MCF 10A (cell line): ENCODE data around the gene LLCFC1. TPM values are rescaled to one million over a fixed set of nuclear protein-coding genes. Genes with fewer than 3 reads are reported as not detected.
"Not testable (repeated sequence)": the region's sequence is repeated elsewhere in the genome, so short reads cannot be mapped to it uniquely, and the experiment has no call there.

Experiments used
- BruUV-seq: library from RNA; stranded (reverse); fragments of 400-500 nt; replicated peaks from 2 replicates; lab custom pipeline; 2021; lab: Mats Ljungman, UMichigan
- CTCF ChIA-PET: fragments of 300-600 bp; sonication (Branson Sonifier 250); formaldehyde crosslinking; extraction: SDS; loops from one replicate; lab custom pipeline; 2021; ENCODE audit warnings: antibody characterized with exemption, inconsistent platforms; lab: Yijun Ruan, JAX
- POLR2A ChIA-PET: fragments of 300-600, 350-650 bp; sonication (Branson Sonifier 250); formaldehyde crosslinking; extraction: SDS; loops from one replicate; lab custom pipeline; 2020; ENCODE audit warnings: antibody characterized with exemption, inconsistent platforms; lab: Yijun Ruan, JAX
- DNase-seq: peaks from one replicate; pipeline ENCODE4 v3.0.0-alpha.2; 2018; ENCODE audit not compliant: unreplicated experiment
- H3K27ac Mint-ChIP-seq: one replicate; pipeline ENCODE4 v1.8.0; 2022; ENCODE audit warnings: mild to moderate bottlenecking, low read depth, mixed read lengths; ENCODE audit not compliant: unreplicated experiment
- H3K27me3 Mint-ChIP-seq: one replicate; pipeline ENCODE4 v1.8.0; 2022; ENCODE audit warnings: mixed read lengths; ENCODE audit not compliant: insufficient read depth, unreplicated experiment
- H3K36me3 Mint-ChIP-seq: one replicate; pipeline ENCODE4 v1.8.0; 2022; ENCODE audit warnings: mild to moderate bottlenecking, moderate library complexity, mixed read lengths; ENCODE audit not compliant: insufficient read depth, unreplicated experiment
- H3K4me1 Mint-ChIP-seq: one replicate; pipeline ENCODE4 v1.8.0; 2022; ENCODE audit warnings: mixed read lengths; ENCODE audit not compliant: insufficient read depth, unreplicated experiment
- H3K4me3 Mint-ChIP-seq: one replicate; pipeline ENCODE4 v1.8.0; 2022; ENCODE audit warnings: mild to moderate bottlenecking, moderate library complexity, mixed read lengths; ENCODE audit not compliant: unreplicated experiment
- H3K9me3 Mint-ChIP-seq: one replicate; pipeline ENCODE4 v1.8.0; 2022; ENCODE audit warnings: mixed read lengths; ENCODE audit not compliant: unreplicated experiment
- CTCF ChIP-seq: fragments of 200-600 bp; IDR thresholded peaks from one replicate; pipeline ENCODE4 v1.8.0; 2022; ENCODE audit warnings: antibody characterized with exemption, mild to moderate bottlenecking; ENCODE audit not compliant: unreplicated experiment
- intact Hi-C: fragments of 100-400 bp; cut with micrococcal nuclease; formaldehyde crosslinking; loops from 2 replicates; pipeline ENCODE4 v1.14.1; 2022
- total RNA-seq: library from RNA; stranded (reverse); gene quantifications from 2 replicates; pipeline ENCODE4 v1.2.3, GENCODE V29; 2022

The LLCFC1 gene
- total RNA-seq, 1 experiment from 2014 or later = not detected

- Mint-ChIP-seq H3K36me3 (no peaks in the 10 kb centered on the region), H3K9me3 (peaks cover 12% of the 10 kb centered on the region), H3K4me3 (no peak overlapping the region), H3K27me3 (peaks cover 19% of the 10 kb centered on the region), H3K4me1 (no peaks in the 10 kb centered on the region), H3K27ac (no peak overlapping the region)
- TF ChIP-seq CTCF = no peak
- no peak for DNase-seq
- CTCF ChIA-PET = interaction anchor here (0.6 to 1.5 kb wide), 3 partner anchors 28 to 406 kb away, joined by 3 to 5 read pairs (median 3); no protein-coding TSS in a partner anchor
- BruUV-seq = no TSS peak
- intact Hi-C loops = no loop called here
- POLR2A ChIA-PET = no interaction called here
Observed at GRCh38 chr7:142974626-142975025, 35.3 kb downstream of the LLCFC1 start.

GRCh38 chr7:142978402-142978801 is 39.1 kb downstream of the LLCFC1 start:
- H3K4me3 Mint-ChIP-seq, H3K36me3 Mint-ChIP-seq, H3K9me3 Mint-ChIP-seq, H3K4me1 Mint-ChIP-seq, H3K27ac Mint-ChIP-seq, BruUV-seq, intact Hi-C loops, DNase-seq: not testable (repeated sequence)
- peaks cover 19% of the 10 kb centered on the region for H3K27me3 Mint-ChIP-seq
- ChIA-PET POLR2A (interaction anchor here (0.6 kb wide), 1 partner anchor 9 kb away, joined by 3 read pairs; no protein-coding TSS in a partner anchor), CTCF (interaction anchor here (1.0 kb wide), 1 partner anchor 99 kb away, joined by 4 read pairs; no protein-coding TSS in a partner anchor)

GRCh38 chr7:142983825-142984224 is 44.5 kb downstream of the LLCFC1 start:
- Mint-ChIP-seq H3K4me1 (no peaks in the 10 kb centered on the region), H3K27me3 (no peaks in the 10 kb centered on the region), H3K27ac (no peak overlapping the region), H3K4me3 (no peak overlapping the region), H3K36me3 (no peaks in the 10 kb centered on the region), H3K9me3 (peaks cover 8% of the 10 kb centered on the region)
- no peak for DNase-seq
- intact Hi-C loops = no loop called here
- CTCF ChIA-PET = interaction anchor here (0.7 to 1.3 kb wide), 5 partner anchors 18 to 236 kb away, joined by 3 to 7 read pairs (median 3); no protein-coding TSS in a partner anchor
- TF ChIP-seq CTCF = no peak
- BruUV-seq = no TSS peak
- POLR2A ChIA-PET = no interaction called here

GRCh38 chr7:142984297-142984696 is 45.0 kb downstream of the LLCFC1 start:
- Mint-ChIP-seq H3K4me1 (no peaks in the 10 kb centered on the region), H3K27me3 (no peaks in the 10 kb centered on the region), H3K4me3 (no peak overlapping the region), H3K9me3 (peaks cover 5% of the 10 kb centered on the region), H3K36me3 (no peaks in the 10 kb centered on the region), H3K27ac (no peak overlapping the region)
- no TSS peak for BruUV-seq
- POLR2A ChIA-PET = no interaction called here
- intact Hi-C loops = no loop called here
- CTCF ChIA-PET = interaction anchor here (1.3 kb wide), 1 partner anchor 19 kb away, joined by 7 read pairs; no protein-coding TSS in a partner anchor
- TF ChIP-seq CTCF = no peak
- no peak for DNase-seq

Other genes starting within 250 kb of the LLCFC1 start
- not detected in 2 replicates for gene PRSS1, start 190.0 kb upstream of the LLCFC1 start, total RNA-seq
- not detected in 2 replicates for gene PRSS2, start 168.5 kb upstream of the LLCFC1 start, total RNA-seq
- gene EPHB6, start 84.4 kb upstream of the LLCFC1 start, total RNA-seq = 0.79 and 1.4 TPM in 2 replicates
- gene TRPV6, start 53.7 kb upstream of the LLCFC1 start, total RNA-seq = 0.30 and 0.44 TPM in 2 replicates
- not detected in 2 replicates for gene TRPV5, start 5.7 kb upstream of the LLCFC1 start, total RNA-seq
- gene KEL, start 22.9 kb downstream of the LLCFC1 start, total RNA-seq = not detected in 2 replicates
- not detected in 2 replicates for gene OR9A2, start 87.6 kb downstream of the LLCFC1 start, total RNA-seq
- not detected in 2 replicates for gene OR6V1, start 112.9 kb downstream of the LLCFC1 start, total RNA-seq
- not detected in 2 replicates for gene PIP, start 192.6 kb downstream of the LLCFC1 start, total RNA-seq
- not detected in 2 replicates for gene TAS2R39, start 243.9 kb downstream of the LLCFC1 start, total RNA-seq